Measurements from ENCODE around the gene CFAP126. TPM values are rescaled to one million over a fixed set of nuclear protein-coding genes. Genes with fewer than 3 reads are reported as not detected.

Gene CFAP126
- total RNA-seq, 1 experiment from 2014 or later, result not detected

- no peak overlapping the region for H4K8ac ChIP-seq (replicated peaks; ENCODE audit: insufficient read length, low read depth, low read length)
- H4K5ac ChIP-seq (ENCODE audit: insufficient read length, low read depth, low read length), result no peak overlapping the region
- H3T11ph ChIP-seq (ENCODE audit: low read length), result no peak overlapping the region
- no peak overlapping the region for H3K4ac ChIP-seq (ENCODE audit: low read depth, low read length)
- H2BK20ac ChIP-seq (ENCODE audit: low read depth, low read length, poor library complexity, severe bottlenecking), result no peak overlapping the region
- no peak overlapping the region for H2BK12ac ChIP-seq (ENCODE audit: insufficient read length, low read depth, low read length)
- no peak overlapping the region for H3K56ac ChIP-seq (ENCODE audit: insufficient read length, low read depth, low read length)
- peaks cover 4% of the 10 kb centered on the region for H3K23me2 ChIP-seq (ENCODE audit: insufficient read length, low read depth, low read length, poor library complexity, severe bottlenecking)
- H3K79me2 ChIP-seq (ENCODE audit: insufficient read depth, low read length), result no peaks in the 10 kb centered on the region
- H3K4me3 Mint-ChIP-seq, result no peak overlapping the region; a peak in 1 of 5 replicates
- H3K4me1 Mint-ChIP-seq, result peaks cover 9 to 17% of the 10 kb centered on the region in 2 experiments
- no peaks in the 10 kb centered on the region for H3K9me3 ChIP-seq (ENCODE audit: control insufficient read depth, low read depth, low read length)
- no peak overlapping the region for H2BK15ac ChIP-seq (ENCODE audit: low read depth, low read length)
- no peak overlapping the region for H4K91ac ChIP-seq (ENCODE audit: insufficient read length, low read depth, low read length)
- no peak for TF ChIP-seq CTCF (conservative IDR thresholded peaks at IDR 0.05)
- H3K23ac ChIP-seq (ENCODE audit: insufficient read length, low read depth, low read length), result no peak overlapping the region
- H4K20me1 ChIP-seq (ENCODE audit: control insufficient read depth, insufficient read depth, insufficient read length), result no peaks in the 10 kb centered on the region
- H2AK5ac ChIP-seq (ENCODE audit: insufficient read length, low read length), result no peak overlapping the region
- H3K14ac ChIP-seq (ENCODE audit: insufficient read depth, low read length), result no peak overlapping the region
- H3K27me3 ChIP-seq (ENCODE audit: insufficient read depth, low read length), result no peaks in the 10 kb centered on the region
- no peak overlapping the region for H2AFZ ChIP-seq (ENCODE audit: low read length)
- H3K4me1 ChIP-seq (ENCODE audit: insufficient read depth, low read length), result no peaks in the 10 kb centered on the region; the same call in 1 of the 2 replicates
- no peaks in the 10 kb centered on the region for H3K9me3 Mint-ChIP-seq
- no peak overlapping the region for H2BK120ac ChIP-seq (ENCODE audit: low read depth, low read length, poor library complexity, severe bottlenecking)
- no peak overlapping the region for H3K27ac ChIP-seq (ENCODE audit: insufficient read length, low read depth, low read length)
- no peak overlapping the region for H3K27ac Mint-ChIP-seq
- no peak overlapping the region for H3K18ac ChIP-seq (ENCODE audit: insufficient read length, low read depth, low read length)
- no peak overlapping the region for H3K4me2 ChIP-seq (ENCODE audit: insufficient read depth, insufficient read length, low read length)
- no peak overlapping the region for H3K9ac ChIP-seq (ENCODE audit: extremely low read depth, insufficient read length, low read length)
- H3K36me3 Mint-ChIP-seq (ENCODE audit: insufficient read depth in 1 of 3, low read depth in 3 of 3), result no peaks in the 10 kb centered on the region
- no peak for DNase-seq
- no peak overlapping the region for H2BK5ac ChIP-seq (ENCODE audit: insufficient read length, low read length)
- H3K79me1 ChIP-seq (ENCODE audit: insufficient read depth, low read depth, low read length, poor library complexity, severe bottlenecking), result no peaks in the 10 kb centered on the region
- H3K27me3 Mint-ChIP-seq (ENCODE audit: low read depth), result peaks cover 1% of the 10 kb centered on the region; the same call in 1 of the 2 replicates
Observed at GRCh38 chr1:161393151-161393550, 25.5 kb upstream of the CFAP126 start.

Measured in H9 (cell line).